ENCODE results near the gene PMM2.
"Not testable (repeated sequence)": the region's sequence is repeated elsewhere in the genome, so short reads cannot be mapped to it uniquely, and the experiment has no call there.

Gene PMM2

DNA sequence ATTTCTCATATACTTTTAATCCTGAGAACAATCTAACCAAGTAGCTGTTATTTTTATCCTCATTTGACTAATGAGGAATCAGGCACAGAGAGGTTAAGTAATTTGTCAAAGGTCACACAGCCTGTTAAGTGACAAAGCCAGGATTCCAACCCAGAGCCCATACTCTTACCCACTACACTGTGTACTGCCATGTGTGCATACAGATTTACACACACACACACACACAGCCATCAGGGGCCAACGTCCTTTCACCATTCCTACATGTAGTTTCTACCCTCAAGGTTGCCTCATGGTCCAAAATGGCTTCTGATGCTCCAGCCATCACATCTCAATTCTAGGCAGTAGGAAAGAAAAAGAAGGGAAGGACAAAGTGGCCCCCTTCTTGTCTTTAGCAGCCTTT lies 22.3 kb upstream of the PMM2 start:
- TF ChIP-seq, protein P1, sequence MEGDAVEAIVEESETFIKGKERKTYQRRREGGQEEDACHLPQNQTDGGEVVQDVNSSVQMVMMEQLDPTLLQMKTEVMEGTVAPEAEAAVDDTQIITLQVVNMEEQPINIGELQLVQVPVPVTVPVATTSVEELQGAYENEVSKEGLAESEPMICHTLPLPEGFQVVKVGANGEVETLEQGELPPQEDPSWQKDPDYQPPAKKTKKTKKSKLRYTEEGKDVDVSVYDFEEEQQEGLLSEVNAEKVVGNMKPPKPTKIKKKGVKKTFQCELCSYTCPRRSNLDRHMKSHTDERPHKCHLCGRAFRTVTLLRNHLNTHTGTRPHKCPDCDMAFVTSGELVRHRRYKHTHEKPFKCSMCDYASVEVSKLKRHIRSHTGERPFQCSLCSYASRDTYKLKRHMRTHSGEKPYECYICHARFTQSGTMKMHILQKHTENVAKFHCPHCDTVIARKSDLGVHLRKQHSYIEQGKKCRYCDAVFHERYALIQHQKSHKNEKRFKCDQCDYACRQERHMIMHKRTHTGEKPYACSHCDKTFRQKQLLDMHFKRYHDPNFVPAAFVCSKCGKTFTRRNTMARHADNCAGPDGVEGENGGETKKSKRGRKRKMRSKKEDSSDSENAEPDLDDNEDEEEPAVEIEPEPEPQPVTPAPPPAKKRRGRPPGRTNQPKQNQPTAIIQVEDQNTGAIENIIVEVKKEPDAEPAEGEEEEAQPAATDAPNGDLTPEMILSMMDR (IDR thresholded peaks at IDR 0.05; ENCODE audit: control insufficient read depth, insufficient read depth, low read depth, low read length, missing control alignments), result no peak
- DNase-seq (ENCODE audit: low read depth), result no peak
- no peak overlapping the region for H3K4me3 ChIP-seq (ENCODE audit: control insufficient read depth, low read depth, low read length)

DNA sequence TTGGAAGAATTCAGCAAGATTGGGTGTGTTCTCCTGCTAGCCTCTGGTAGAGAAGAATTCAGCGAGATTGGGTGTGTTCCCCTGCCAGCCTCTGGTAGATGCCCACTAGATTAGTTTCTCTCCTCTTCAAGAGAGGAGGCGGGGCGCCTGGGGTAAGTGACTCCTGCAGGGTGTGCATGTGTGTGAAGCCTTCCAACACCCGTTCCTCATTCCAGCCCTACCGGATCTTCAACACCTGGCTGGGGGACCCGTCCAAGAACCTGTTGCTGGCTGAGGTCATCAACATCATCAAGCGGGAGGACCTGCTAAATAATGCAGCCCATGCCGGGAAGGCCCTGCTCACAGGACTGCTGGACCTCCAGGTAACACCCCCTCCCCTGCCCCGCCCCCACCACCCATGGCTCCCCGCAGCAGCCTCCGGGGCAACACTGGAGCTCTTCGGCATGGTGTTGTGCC lies 21.5 kb upstream of the PMM2 start:
- TF ChIP-seq, protein P1 (IDR thresholded peaks at IDR 0.05; ENCODE audit: control insufficient read depth, insufficient read depth, low read depth, low read length, missing control alignments), result no peak
- no peak for DNase-seq (ENCODE audit: low read depth)
- H3K4me3 ChIP-seq (ENCODE audit: control insufficient read depth, low read depth, low read length), result no peak overlapping the region

DNA sequence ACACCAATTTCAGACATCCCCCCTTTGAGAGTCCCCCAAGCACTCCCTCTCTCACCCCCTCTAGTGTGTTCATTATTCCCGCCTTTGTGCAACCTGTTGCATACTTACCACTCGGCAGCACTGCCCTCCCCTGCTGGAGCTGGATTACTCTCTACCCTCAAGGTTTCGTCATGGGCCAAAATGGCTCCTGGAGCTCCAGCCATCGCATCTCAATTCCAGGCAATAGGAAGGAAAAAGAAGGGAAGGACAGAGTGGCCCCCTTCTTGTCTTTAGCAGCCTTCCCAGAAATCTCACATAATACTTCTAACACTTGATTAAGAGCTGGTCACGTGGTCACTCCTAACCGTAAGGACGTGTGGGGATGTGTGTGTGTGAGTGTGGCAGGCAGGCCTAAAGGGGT lies 20.4 kb upstream of the PMM2 start:
- DNase-seq (ENCODE audit: low read depth), result no peak
- H3K4me3 ChIP-seq (ENCODE audit: control insufficient read depth, low read depth, low read length), result no peak overlapping the region
- TF ChIP-seq, protein P1 (IDR thresholded peaks at IDR 0.05; ENCODE audit: control insufficient read depth, insufficient read depth, low read depth, low read length, missing control alignments), result no peak

DNA sequence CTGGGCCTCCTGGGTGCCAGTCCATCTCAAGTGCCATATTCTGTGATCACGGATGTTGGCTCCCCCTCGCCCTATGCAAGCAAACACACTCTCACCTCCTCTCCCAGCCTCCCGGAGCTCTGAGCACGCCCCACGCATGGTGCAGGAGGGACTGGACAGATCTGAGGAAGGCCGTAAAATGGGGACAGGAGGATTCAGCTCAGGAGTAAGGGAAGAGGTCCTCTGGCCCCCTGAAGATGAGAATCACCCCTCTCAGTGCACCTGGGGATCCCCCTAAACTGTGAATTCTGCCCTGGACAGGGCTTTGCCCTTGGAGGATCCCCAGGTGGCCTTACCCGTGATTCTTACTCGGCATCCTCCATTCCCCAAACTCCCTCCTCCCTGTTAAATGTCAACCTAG lies 15.8 kb upstream of the PMM2 start:
- no peak for DNase-seq (ENCODE audit: low read depth)
- TF ChIP-seq, protein P1 (IDR thresholded peaks at IDR 0.05; ENCODE audit: control insufficient read depth, insufficient read depth, low read depth, low read length, missing control alignments), result no peak
- no peak overlapping the region for H3K4me3 ChIP-seq (ENCODE audit: control insufficient read depth, low read depth, low read length)

DNA sequence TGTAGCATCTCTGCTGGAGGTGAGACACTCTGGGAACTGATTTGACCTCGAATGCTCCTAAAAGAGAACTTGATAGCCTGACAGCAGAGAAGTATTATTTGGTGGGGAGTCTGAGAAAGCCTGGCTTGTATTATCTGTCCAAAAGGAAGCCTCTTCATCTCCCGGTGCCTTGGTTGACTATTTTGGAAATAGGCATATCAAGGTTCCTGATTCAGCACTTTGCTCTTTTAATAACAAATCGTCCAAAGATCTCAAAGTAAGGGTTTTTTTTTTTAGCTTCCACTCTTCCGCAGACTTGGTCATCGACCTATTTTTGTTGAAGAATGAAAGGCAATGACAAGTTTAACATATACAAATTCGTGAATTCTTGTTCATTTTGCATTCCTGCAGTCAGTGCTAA lies 15.0 kb upstream of the PMM2 start:
- no peak for DNase-seq (ENCODE audit: low read depth)
- no peak overlapping the region for H3K4me3 ChIP-seq (ENCODE audit: control insufficient read depth, low read depth, low read length)
- TF ChIP-seq, protein P1 (IDR thresholded peaks at IDR 0.05; ENCODE audit: control insufficient read depth, insufficient read depth, low read depth, low read length, missing control alignments), result no peak

DNA sequence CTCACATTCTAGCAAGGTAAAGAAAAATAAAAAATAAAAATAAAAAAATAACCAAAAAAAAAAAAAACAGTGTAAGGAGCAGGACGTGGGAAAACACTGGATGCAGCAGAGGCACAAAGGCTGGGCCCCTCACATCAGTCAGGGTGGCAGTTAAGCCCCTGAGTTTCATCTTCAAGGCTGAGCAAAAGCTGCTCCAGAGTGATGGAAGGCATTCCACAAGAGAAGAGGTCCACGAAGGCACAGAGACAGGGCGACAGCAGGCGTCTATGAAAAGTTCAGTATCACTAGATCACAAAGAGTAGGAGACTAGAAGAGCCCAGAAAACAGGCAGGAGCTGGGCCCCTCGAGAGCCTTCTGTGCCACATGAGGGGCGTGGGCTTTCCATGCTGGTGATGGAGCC lies 12.2 kb upstream of the PMM2 start:
- no peak overlapping the region for H3K4me3 ChIP-seq (ENCODE audit: control insufficient read depth, low read depth, low read length)
- TF ChIP-seq, protein P1 (IDR thresholded peaks at IDR 0.05; ENCODE audit: control insufficient read depth, insufficient read depth, low read depth, low read length, missing control alignments), result no peak
- DNase-seq (ENCODE audit: low read depth), result no peak

DNA sequence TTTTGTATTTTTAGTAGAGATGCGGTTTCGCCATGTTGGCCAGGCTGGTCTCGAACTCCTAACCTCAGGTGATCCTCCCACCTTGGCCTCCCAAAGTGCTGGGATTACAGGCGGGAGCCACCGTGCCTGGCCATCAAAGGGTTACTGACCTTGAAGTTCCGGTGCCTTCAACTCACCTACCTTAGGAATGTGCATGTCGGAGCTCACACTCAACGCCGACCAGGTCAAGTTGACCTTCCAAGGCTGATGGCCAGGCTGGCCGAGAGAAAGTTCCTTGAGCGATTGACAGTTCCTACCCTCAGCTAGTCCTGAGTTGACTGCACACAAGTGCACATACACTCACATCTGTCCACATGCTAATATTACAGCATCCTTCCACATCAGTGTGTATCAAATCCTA lies 11.3 kb upstream of the PMM2 start:
- not testable (repeated sequence) for DNase-seq (ENCODE audit: low read depth); H3K4me3 ChIP-seq (ENCODE audit: control insufficient read depth, low read depth, low read length)
